Measurements from ENCODE around the gene ADGRV1.
"Not testable (repeated sequence)": the region's sequence is repeated elsewhere in the genome, so short reads cannot be mapped to it uniquely, and the experiment has no call there.

The ADGRV1 gene

DNA sequence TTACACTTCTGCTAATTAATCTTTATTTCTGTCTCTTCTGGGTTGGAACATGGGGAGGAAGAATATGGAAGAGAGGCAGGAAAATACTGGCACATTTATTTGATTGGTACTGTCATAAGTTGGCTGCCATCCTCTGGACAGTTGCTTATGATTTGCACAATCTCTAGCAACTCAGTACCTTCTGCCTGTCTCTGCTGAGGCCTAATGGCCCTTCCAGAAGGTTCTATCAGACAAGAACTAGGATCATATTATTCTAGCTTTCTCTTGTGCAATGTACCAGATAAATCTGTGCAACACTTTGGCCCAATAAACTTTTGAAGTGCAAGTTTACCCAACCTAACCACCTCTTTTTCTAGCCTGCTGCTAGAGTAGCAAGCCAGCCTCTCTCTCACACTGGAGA is 489.5 kb downstream of the ADGRV1 start:
- DNase-seq: no peak

DNA sequence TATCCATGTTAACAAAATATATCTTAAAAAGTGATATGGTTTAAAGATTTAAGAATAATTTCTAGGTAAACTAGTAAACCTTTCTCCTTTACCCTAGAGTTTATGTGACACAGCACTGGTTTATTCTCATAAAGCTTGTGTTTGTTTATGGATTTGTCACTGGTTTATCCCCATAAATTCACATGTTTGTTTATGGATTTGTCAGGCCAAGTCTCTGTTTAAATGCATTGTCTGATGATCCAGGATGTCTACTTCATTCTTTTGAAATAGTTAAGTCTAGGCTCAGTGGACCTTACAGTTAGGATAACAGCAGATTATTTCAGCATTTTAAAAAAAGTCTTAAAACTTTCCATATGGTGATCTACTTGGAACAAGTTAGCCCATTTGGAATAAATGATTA is 490.5 kb downstream of the ADGRV1 start:
- DNase-seq: no peak

DNA sequence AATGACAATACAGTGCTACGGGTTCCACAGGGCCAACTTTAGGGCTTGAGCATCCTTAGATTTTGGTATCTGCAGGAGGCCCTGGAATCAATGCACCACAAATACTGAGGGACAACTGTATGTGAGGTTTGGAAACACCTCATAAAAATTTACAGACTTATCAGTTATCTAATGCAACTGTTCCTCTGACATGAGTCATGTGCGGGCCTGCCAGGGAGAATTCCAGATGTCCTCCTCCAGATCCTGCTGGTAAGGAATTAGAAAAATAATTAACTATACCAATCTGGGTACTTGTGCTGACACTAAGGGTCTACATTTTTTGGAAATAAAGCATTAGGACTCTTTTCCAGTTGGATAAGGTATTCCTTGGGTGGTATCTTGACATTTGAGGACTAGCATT is 491.2 kb downstream of the ADGRV1 start:
- no peak for DNase-seq

DNA sequence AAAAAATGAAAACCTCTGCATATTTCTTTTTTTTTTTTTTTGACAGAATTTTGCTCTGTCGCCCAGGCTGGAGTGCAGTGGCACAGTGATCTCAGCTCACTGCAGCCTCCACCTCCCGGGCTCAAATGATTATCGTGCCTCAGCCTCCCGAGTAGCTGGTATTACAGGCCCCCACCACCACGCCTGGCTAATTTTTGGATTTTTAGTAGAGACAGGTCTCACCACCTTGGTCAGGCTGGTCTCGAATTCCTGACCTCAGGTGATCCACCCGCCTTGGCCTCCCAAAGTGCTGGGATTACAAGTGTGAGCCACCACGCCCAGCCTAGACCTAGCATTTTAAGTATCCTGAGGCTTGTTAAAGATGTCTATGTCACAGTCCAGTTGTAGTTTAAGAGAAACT is 493.8 kb downstream of the ADGRV1 start:
- not testable (repeated sequence) for DNase-seq

DNA sequence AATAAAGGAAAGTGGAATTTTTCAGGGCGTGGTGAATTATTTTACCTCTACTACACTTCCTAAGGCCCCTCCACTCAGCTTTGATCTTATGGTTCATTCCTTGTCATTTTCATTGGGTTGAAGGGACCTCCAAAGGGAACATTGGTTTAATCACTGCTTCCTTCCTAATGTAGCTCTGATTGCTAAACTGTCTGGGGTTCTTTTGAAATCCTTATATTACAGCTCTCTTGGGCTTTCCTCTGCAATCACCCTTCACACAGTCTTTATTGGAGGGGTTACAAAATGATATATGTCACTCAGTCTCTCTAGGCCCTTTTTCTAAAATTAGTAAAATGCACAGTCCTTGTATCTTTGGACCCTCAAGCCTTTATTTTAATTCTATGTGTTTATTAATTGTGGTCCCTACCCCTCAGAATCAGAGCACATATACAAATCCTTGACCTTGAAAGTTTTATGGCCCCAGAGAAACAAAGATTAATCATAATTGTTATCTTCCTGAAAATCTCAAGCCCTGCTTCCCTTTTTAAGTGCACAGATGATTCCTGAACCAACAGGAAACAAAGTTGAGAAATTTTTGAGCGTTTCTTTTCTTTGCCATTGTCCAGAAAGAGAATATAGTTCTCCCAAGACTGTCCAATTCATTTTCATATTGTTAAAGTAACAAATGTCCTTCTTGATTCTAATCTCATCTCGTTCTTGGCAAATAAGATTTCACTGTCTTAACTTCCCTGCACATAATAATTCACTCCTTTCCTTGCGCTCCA is 494.6 kb downstream of the ADGRV1 start:
- no peak for DNase-seq

DNA sequence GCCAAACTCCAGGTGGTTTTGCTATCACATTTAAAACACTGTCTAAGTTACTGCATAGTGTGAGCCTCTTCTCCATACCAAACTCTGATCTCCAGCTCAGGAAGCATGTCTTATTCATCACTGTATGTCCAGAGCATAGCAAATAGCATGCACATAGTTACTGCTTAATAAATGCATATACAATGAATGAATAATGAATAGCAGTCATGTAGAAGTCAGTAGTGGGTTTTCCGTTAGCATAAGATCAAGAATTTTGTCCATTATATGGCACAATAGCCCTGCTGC is 495.1 kb downstream of the ADGRV1 start:
- DNase-seq: no peak

DNA sequence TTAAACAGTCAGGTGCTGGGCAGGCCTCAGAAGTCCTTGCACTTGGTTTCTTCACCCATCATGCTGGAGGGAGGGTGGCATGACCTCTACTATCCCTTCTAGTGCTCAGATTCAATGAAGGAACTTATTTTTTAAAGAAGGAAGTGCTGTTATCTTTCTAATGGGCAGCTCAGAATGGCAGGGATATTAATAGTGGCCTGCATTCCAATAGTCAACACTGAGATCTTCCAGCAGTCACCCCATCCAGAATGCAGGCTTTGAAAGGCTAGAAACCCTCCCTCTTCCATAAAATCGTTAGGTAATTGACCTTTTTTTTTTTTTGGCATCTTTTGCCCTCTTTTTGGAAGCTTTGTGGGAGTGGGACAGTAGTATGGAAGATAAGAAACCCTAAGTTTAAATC is 499.6 kb downstream of the ADGRV1 start:
- no peak for DNase-seq

DNA sequence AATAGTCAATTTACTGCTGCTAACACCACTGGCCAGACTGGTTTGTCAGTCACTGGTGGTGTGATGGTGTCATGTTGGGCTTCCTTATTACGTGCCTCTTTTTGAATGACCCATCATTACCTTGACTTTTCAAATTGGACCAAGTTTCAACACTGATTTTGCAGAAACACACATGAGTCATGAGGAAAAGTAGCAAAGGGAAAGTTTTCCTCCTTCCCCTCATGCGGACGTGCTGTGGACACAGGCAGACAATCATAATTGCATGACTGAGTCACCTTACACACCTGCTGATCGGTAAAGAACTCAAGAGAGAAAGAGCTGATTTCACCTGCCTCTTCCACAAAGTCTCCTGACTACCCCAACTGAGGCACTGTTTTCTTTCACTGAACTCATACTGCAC is 500.0 kb downstream of the ADGRV1 start:
- DNase-seq: no peak

DNA sequence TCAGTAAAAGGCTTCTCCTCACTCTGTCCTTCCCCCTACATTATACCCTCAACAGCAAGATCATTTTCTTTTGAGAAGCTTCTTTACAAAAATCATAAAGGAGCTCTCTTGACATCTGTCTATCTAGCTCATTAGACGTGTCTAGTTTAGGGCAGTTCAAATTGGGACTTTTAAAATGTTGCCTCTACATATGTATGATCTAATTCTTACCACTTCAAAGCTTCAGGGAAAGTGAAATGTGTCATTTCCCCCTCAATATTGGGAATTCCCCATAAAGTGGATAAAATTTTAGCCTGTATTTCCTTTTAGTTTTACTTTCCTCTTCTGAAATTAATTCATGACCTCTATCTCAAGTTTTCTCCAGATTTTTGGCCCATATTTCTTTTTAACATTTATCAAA is 500.8 kb downstream of the ADGRV1 start:
- no peak for DNase-seq

DNA sequence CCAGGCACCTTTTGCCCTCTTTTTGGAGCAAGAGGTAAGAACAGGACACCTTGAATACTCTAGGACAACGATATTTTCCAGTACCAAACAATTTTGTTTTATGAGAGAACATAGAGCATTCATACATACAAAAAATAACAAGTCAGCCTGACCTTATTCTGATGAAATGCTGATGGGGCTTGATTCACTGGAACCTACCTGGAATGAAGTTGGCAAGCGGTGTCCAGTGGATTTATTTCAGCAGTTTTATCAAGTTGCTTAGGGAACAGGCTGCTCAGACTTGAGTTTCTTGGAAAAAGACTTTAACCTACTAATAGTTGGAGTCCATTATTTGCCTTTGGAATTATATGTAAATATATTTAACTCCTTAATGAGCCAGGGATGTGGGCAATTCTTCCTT is 502.5 kb downstream of the ADGRV1 start:
- no peak for DNase-seq

DNA sequence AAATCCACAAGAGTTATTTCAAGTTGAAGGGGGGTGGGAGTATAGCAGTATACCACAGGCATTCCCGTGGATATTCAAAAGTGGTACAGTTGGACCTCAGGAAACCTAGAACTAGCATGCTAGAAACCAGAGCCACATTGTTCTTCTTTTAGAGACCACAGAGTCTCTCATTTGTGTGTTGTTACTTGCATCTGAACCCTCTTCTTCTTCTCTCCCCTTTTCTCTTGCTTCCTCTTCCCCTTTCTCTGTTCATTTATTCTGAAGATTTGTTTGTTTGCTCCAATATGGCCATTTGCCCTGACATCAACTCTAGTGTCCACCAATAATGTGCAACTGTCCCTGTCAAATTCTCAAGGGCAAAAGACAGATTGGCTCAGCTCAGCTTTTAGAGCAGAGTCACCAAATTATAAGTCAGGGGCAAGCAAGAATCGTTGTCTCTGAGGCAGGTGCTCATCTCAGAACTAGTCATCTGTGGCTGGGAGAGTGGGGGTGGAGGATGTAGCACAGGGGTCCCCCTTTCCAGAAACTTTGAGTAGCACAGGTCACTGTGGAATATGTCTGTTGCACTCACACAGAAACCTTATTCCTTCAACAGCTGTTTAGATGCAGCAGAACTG is 503.5 kb downstream of the ADGRV1 start:
- no peak for DNase-seq

DNA sequence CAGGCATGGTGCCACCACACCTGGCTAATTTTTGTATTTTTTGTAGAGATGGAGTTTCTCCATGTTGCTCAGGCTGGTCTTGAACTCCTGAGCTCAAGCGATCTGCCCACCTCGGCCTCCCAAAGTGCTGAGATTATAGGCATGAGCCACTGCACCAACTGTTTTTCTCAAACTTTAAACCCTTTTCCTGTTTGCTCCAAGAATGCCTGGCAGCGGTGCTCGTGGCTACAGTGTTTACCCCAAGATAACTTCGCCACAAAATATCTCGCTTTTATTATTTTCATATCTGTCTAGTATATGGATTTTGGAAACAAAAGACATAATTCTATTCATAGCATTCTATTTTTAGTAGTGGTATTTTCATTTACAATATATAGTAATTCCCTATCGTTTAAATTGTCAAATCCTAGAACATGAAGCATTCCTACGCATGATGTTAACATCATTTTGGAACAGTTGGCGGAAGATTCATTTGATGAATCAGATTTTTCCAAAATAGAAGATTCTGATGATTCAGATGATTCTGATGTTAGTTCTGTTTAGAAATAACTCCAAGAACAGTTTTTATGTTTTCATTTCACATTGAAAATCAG is 504.6 kb downstream of the ADGRV1 start:
- not testable (repeated sequence) for DNase-seq

DNA sequence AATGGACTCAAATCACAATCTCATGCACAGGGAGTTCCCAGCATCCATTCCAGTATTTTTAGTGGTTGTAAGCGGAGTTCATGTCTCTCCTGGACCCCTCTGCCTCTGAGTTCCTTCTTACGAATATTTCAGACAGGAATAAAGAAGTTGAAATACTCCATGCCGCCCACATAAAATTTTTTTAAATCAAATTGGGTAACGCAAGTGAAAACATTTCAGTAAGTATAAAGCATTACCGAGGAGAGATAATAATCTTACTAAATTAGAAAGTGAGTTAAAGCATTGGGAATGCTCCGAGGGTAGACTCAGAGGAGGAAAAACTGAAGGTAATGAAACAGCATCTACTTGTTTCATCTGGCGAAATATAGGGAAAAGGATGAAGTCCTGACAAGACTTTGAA is 506.9 kb downstream of the ADGRV1 start:
- no peak for DNase-seq

DNA sequence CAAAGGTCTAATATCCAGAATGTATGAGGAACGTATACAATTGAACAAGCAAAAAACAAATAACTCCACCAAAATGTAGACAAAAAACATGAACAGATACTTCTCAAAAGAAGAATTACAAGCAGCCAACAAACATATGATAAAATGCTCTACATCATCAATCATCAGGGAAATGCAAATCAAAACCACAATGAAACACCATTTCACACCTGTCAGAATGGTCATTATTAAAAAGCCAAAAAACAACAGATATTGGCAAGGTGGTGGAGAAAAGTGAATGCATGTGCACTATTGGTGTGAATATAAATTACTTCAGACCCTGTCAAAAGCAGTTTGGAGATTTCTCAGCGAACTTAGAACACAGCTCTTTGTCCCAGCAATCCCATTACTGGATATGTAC is 510.8 kb downstream of the ADGRV1 start:
- DNase-seq: no peak

DNA sequence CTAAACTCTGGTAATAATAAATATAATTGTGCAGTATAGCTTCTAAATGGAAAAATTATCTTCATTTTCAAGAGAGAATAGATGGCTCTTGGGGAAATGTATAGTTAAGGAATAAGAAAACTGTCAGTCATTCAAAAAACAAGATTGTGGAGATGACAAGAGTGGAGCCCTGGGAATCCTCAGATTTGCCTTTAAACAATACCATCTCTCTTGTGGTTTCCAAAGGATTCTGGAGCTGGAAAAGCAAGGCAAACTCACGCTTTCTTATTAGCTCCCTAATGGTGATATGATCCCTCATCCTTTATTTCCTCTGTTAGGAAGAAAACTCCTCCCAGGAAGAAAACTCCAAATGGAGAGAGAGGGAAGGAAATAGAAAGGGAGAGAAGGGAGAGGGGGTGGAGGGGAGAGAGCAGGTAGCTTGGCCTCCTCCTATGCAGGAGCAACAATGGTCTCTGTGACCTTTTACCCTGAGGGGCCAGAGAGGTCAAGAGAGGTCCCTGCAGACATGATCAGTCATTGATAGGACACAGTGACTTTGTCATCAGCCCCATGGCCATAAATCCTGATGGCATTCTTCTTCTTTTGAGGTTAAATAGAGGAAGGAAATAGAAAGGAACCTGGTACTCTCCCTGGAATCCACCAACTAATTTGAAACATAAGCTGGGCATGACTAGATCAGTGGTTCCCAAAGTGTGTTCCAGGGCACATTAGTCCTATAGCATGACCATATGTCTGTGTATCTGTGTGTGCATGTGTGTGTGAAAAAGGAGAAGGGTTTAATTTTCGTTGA is 512.4 kb downstream of the ADGRV1 start:
- DNase-seq: no peak

DNA sequence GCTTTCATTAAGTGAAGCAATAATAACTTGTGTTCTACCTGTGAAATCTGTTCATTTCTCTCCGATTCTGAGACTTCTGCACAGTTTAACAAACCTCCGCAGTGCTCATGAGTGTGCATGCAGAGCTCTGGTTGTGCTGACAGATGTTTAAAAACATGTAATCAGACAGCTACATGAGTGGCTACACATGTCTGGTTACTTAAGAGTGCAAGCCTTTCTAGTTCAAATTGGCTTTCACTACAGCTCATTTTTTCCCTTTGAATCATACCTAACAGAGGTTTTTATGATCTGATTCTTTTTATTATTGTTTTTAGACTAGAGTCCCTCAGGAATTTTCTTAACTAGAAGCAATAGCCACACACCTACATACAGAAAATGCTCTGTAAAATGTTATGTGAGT is 514.3 kb downstream of the ADGRV1 start:
- DNase-seq: no peak

DNA sequence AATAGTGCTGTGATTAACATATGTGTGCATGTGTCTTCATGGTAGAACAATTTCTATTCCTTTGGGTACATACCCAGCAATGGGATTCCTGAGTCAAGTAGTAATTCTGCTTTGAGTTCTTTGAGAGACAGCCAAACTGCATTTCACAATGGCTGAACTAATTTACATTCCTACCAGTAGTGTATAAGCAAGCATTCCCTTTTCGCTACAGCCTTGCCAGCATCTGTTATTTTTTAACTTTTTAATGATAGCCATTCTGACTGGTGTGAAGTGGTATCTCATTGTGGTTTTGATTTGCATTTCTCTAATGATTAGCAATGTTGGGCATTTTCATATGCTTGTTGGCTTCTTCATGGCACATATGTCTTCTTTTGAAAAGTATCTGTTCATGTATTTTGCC is 516.0 kb downstream of the ADGRV1 start:
- no peak for DNase-seq

DNA sequence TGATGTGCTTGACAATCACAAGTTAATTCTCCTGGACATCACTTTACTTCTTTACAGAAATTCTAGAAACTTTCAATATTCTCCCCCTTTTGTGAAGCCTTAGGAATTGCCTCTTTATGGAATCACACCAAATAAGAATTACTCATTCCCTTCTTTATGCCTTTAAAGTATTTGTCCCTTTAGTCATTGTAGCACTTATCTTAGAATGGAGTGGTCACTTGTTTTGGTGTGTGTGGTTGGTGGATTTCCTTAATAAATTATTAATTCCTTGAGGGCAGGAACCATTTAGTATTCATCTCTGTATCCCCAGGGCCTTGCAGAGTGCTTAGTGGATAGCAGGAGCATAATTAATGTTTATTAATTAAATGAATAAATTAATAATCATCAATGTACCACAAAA is 517.5 kb downstream of the ADGRV1 start:
- no peak for DNase-seq

DNA sequence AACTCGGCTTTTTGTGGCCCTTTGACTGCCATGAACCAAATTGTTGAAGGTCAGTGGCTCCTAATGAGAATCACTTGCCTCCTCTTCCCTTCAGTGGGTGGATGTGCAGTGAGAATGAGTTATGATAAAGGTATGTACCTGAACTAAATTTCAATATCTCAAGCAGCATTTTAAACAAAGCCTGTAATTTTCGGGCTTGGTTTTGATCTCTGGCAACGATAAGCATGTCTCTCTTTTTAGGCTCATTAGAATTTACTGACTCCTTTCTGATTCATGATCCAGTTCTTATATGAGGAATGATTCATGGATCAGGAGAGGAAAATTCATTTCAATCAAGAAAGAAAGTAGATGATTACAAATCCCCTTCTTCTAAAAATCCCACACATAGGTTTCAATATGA is 519.0 kb downstream of the ADGRV1 start:
- DNase-seq: no peak

DNA sequence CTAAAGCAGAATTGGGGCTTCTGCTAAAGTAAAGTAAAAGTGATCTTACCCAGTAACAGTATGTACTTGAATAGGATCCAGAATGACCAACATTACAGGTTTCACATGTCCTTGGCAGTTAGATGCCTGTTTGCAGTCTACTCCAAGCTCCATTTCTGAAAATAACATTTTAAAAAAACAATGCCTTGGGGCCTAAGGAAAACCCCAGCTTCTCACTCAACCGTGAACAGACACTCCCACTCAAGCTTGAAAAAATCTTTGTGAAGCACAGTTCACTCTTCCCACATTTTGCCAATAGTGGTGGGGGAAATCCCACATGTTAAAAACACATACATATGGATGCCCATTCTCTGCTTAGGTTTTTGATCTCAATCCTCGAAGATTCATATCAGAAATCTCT is 520.4 kb downstream of the ADGRV1 start:
- DNase-seq: peak; percentile 2 to 4

DNA sequence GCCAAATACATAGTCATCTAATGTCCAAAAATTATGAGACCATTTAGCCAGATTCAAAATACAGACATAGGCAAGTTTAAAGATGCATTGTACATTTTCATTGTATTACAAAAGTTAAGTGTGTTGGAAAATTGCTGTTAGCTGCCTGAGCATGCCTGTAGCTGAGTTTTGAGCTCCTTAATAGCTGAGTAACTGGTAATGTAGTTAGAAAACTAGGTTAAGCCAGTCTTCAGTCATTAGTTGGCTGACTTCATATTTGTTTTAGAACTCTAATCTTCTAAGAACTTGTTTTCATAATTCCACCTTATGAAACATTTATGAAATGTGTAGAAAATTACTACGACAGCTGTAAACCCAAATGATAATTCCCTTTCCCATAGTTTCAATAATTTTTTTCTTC is 531.2 kb downstream of the ADGRV1 start:
- no peak for DNase-seq

DNA sequence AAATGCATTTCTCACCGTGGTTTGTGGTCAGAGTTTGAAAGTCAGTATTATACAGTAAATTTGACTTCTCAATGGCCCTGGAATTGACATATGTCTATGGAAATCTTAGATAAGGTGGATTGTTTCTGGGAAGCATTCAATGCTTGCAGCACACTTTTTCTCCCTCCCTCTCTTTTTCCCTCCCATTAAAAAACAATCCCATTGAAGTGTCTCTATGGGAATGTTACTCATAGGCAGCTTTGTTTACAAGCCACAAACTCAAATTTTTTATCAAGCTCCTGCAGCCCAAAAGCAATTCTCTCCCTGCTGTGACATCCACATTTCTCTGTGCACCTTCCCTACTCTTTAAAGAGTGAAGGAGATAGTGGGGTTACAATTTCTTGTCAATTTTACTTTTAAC is 532.4 kb downstream of the ADGRV1 start:
- no peak for DNase-seq

DNA sequence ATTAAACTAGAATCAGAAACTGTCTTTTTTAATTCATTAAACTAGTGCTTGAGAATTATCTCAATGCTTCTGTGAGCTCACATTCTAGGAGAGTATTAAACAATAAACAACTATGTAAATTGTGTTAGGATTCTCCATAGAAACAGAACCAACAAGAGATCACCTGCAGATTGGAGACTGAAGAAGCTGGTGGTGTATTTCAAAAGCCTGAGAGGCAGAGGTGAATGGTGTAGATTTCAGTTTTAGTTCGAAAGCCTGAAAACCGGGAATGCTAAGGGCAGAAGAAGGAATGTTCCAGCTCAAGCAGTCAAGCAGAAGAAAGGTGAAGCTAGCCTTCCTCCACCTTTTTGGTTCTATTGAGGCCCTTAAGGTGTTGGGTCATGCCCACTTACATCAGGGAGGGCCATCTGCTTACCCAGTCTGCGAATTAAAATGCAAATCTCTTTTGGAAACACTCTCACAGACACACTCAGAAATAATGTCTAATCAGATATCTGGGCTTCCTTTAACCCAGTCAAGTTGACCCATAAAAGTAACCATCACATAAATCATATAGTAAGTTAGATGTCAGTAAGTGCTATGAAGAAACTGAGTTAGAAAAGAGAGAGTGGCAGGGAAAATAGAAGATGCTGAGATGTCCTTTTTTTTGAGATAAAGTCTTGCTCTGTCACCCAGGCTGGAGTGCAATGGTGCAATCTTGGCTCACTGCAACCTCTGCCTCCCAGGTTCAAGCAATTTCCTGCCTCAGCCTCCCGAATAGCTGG is 533.1 kb downstream of the ADGRV1 start:
- DNase-seq: no peak

Data from NCI-H187 (cell line).